ENCODE results near the gene PXYLP1.
"Not testable (repeated sequence)": the region's sequence is repeated elsewhere in the genome, so short reads cannot be mapped to it uniquely, and the experiment has no call there.

The PXYLP1 gene

GRCh38 chr3:141294301-141294700, 62.7 kb downstream of the PXYLP1 start:
- no peak for TF ChIP-seq CTCF (IDR thresholded peaks at IDR 0.05; ENCODE audit: low read depth, low read length)
- H3K4me3 ChIP-seq (ENCODE audit: low read depth, low read length) = peak overlapping the region; percentile 37

- H3K4me3 ChIP-seq (ENCODE audit: low read depth, low read length) = peak overlapping the region; percentile 37
- TF ChIP-seq CTCF (IDR thresholded peaks at IDR 0.05; ENCODE audit: low read depth, low read length) = no peak
These were observed 63.2 kb downstream of the PXYLP1 start for GRCh38 chr3:141294848-141295247.

DNA sequence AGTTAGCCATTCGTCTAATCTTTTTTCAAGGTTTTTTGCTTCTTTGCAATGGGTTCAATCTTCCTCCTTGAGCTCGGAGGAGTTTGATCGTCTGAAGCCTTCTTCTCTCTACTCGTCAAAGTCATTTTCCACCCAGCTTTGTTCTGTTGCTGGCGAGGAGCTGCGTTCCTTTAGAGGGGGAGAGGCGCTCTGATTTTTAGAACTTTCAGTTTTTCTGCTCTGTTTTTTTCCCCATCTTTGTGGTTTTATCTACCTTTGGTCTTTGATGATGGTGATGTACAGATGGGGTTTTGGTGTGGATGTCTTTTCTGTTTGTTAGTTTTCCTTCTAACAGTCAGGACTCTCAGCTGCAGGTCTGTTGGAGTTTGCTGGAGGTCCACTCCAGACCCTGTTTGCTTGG, 68.8 kb downstream of the PXYLP1 start:
- H3K4me3 ChIP-seq (ENCODE audit: low read depth, low read length) = not testable (repeated sequence)

DNA sequence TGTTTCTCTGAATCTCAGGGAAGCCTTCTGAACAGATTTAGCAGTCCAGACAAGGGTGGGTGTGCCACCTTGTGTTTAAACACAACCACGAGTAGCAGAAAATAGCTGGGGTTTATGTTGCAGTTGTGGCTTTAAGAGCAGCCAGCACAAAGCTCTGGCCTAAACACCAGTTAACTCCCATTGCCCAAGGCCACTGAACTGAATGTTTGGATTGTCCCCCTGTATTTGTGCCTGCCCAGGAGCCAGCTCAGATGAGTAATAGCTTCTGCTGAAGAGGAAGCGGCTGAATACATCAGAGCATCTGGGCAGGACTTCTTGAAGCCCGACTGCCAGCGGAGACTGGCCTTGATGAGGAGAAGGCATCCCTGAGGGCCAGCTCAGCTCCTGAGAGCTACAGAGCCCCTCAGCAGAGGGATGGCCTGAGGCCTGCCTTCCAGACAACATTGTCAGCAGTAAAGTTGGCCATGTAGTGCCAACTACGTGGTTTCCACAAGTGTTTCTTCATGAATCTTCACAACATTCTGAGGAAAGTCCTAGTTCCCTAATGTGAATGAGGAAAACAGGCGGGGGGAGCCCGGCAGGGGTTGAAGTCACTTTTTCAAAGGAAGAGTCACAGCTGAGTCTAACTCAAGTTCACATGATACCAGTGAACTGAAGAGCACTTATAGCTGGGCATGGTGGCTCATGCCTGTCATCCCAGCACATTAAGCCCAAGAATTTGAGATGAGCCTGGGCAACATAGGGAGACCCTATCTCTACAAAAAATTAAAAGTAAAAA, 70.9 kb downstream of the PXYLP1 start:
- no peak for TF ChIP-seq CTCF (IDR thresholded peaks at IDR 0.05; ENCODE audit: low read depth, low read length)
- H3K4me3 ChIP-seq (ENCODE audit: low read depth, low read length) = no peak overlapping the region

DNA sequence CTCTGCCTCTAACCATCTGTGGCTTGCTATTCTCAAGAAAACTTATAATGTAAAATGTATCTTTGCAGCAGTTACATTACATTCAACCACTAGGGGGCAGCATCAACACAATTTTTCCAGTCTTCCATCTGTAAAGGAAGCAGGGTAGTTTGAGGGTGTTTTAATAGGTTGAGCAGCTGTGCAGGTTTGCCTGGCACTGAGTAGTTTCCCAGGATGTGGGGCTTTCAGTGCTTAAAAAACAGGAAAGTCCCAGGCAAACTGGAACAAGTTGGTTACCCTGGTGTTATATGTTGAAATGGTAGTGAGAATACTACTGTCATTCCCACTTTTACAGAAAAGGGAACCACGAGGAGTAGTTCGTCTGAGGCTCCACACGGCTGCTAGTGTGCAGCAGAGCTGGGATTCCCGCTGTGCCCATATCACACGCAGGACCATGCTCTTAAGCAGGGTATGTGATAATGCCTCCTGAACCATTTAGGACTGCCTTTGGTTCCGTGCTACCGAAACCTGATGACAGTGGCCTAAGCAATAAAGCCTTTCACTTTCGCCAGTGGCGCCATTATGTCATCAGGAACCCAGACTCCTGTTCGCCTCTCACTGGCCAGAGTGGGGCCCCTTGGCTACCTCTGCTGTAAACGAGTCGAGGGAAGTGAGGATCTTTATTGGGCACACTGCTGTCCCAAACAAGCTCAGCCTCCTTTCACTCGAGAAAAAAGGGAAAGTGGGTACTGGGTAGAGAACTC, 72.0 kb downstream of the PXYLP1 start:
- TF ChIP-seq CTCF (IDR thresholded peaks at IDR 0.05; ENCODE audit: low read depth, low read length) = peak; percentile 31
- no peak overlapping the region for H3K4me3 ChIP-seq (ENCODE audit: low read depth, low read length)

DNA sequence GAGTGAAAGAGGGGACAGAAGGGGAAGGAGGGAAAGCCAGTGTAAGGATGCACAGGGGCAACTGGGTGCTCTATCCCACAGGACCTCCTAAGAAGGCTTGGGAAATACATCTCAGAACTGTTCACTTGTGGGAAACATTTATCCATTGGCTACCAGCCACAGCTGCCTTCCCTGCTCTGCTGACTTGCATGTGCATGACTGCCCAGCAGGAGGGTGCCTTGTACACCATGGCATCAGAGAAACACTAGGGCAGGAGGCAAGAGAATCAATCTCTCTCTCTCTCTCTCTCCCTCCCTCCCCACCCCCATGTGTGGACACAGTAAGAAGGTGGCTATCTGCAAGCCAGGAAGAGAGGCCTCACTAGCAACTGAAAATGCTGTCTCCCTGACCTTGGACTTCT, 73.8 kb downstream of the PXYLP1 start:
- no peak overlapping the region for H3K4me3 ChIP-seq (ENCODE audit: low read depth, low read length)
- no peak; the same call in 1 of the 2 replicates for TF ChIP-seq CTCF (IDR thresholded peaks at IDR 0.05; ENCODE audit: low read depth, low read length)

- no peak for TF ChIP-seq CTCF (IDR thresholded peaks at IDR 0.05; ENCODE audit: low read depth, low read length)
- H3K4me3 ChIP-seq (ENCODE audit: low read depth, low read length) = no peak overlapping the region
These were observed 74.7 kb downstream of the PXYLP1 start for GRCh38 chr3:141306276-141306675.

Data from WI38 (cell line).